GM12864 (cell line): ENCODE data around the gene CSTF2.

Experiments used
- DNase-seq: peaks from one replicate; pipeline ENCODE4 v3.0.0-alpha.2; 2011; ENCODE audit warnings: low read depth
- H3K4me3 ChIP-seq: 2 replicates; pipeline ENCODE4 v1.5.1; 2011; ENCODE audit warnings: mild to moderate bottlenecking, low read depth, low read length, control low read depth
- TF ChIP-seq, protein P1 (sequence below): IDR thresholded peaks from 2 replicates; pipeline ENCODE4 v1.5.1; 2011; ENCODE audit warnings: low read depth, mild to moderate bottlenecking, moderate library complexity, low read length, control low read depth, inconsistent platforms; ENCODE audit errors: missing control alignments

CSTF2 gene

GRCh38 chrX:100870527-100870926, 50.3 kb downstream of the CSTF2 start:
- TF ChIP-seq, protein P1, sequence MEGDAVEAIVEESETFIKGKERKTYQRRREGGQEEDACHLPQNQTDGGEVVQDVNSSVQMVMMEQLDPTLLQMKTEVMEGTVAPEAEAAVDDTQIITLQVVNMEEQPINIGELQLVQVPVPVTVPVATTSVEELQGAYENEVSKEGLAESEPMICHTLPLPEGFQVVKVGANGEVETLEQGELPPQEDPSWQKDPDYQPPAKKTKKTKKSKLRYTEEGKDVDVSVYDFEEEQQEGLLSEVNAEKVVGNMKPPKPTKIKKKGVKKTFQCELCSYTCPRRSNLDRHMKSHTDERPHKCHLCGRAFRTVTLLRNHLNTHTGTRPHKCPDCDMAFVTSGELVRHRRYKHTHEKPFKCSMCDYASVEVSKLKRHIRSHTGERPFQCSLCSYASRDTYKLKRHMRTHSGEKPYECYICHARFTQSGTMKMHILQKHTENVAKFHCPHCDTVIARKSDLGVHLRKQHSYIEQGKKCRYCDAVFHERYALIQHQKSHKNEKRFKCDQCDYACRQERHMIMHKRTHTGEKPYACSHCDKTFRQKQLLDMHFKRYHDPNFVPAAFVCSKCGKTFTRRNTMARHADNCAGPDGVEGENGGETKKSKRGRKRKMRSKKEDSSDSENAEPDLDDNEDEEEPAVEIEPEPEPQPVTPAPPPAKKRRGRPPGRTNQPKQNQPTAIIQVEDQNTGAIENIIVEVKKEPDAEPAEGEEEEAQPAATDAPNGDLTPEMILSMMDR, result no peak
- no peak overlapping the region for H3K4me3 ChIP-seq
- DNase-seq, result no peak

DNA sequence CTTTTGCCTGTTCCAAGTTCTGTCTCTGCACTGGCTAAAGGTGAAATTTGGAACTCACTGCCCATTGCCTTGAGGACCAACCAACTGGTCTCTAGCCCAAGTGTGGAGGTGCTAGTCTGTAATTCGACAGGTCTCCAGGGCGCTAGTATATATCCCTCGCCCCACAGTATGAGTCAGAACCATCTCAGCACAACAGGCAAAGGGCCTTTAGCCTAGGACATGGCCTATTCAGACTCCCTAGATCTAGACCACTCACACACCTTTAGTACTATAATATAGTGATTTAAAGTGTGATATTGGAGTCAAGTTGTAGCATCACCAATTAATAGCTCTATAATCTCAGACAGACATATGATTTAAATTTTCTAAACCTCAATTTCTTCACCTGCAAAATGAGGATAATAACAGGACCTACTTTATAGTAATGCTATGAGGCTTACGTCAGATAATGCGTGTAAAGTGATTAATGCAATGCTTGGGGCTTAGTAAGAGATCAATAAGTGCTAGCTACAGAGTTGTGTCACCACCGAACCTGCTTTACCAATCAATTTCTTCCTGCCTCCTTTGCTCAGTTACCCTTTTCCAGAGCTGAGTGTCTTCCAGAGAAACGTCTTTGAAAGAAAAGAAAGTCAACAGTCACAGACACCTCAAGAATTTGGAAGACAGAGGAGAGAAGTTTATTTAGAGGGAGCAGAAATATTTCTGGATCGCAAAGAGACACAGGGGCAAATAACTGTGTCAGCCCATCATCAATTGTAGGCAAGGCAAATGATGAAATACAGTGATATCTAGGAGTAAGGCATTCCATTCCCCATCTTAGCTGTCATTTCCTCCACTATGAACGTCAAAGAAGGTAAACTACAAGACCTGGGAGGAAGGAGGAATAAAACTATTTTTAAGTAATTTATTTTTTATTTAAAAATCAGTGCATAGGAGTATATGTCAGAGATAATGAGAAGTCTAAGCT, 51.7 kb downstream of the CSTF2 start:
- DNase-seq, result no peak
- TF ChIP-seq, protein P1, result no peak
- H3K4me3 ChIP-seq, result no peak overlapping the region

DNA sequence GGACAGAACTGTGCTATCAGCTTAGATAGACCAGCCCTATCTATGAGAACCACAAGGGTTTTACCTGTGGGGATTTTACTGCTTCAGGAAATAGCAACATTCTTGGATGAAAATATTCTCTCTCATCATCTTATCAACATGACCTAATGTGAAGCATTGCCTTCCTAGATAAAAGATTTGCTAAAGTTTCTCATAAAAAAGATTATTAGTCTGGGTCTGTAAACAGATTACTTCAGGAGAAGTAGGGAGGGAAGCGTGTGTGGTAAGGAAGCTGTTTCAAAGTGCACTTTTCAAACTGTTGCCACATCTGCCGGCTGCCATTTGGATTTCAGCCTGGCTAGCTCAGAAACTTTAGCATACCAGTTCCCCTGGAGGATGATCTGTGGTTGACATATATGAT, 54.1 kb downstream of the CSTF2 start, which contains the start of gene NOX1:
NOX1 (minus strand) TSS at position 35 of the 400 bp plus-strand sequence. CDS start 220 bp downstream, outside the sequence.
- TF ChIP-seq, protein P1, result no peak
- no peak within 1 kb of the TSS for H3K4me3 ChIP-seq
- no peak for DNase-seq

DNA sequence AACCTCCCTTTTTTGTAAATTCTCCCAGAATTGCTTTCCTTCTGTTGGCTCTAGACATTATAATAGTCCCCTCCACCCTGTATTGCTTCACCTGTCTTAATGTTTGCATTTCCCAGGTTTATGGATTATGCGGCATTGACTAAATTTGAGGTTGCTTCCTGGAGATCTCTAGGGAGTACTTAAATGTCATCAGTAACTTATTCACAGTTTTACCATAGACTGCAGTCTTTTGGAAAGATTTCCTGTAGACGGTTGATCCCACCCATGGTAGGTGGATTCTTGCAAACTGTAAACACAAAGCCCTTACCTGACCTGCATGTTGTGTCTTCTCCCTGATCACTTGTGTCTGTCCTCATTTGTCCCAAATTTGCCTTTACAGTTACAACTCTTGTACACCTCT, 60.2 kb downstream of the CSTF2 start:
- TF ChIP-seq, protein P1, result no peak
- DNase-seq, result no peak
- H3K4me3 ChIP-seq, result no peak overlapping the region

GRCh38 chrX:100883654-100884053, 63.5 kb downstream of the CSTF2 start:
- TF ChIP-seq, protein P1, result no peak
- peak; percentile 8 for DNase-seq
- H3K4me3 ChIP-seq, result no peak overlapping the region
